ENCODE results near the gene CWC27.

The CWC27 gene

DNA sequence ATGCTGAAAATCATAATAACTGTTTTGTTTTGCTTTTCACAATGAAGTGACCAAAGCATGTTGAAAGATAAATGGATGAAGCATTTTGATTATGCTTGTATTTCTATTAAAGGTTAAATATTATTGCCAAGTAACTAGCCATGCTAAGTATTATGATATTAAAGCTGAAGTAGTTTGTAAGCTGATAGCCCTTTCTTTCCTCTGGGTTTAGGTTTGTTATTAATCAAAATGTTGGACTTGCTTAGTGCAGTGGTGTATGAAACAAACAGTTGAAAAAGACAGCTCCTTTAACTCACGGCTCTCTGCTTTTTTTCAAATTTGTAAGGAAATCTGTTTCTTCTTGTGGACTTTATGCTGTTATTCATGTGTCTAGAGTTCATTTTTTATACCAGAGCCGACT lies 246.0 kb downstream of the CWC27 start:
- in situ Hi-C loops (cut with HindIII; ENCODE audit: low pct_ligation_motif_present, low sequenced_read_pairs): no loop called here

GRCh38 chr5:65015767-65016166 lies 247.0 kb downstream of the CWC27 start:
- DNase-seq: no peak
- H3K4me3 ChIP-seq (ENCODE audit: low read depth, low read length): no peak overlapping the region
- TF ChIP-seq, protein P1, sequence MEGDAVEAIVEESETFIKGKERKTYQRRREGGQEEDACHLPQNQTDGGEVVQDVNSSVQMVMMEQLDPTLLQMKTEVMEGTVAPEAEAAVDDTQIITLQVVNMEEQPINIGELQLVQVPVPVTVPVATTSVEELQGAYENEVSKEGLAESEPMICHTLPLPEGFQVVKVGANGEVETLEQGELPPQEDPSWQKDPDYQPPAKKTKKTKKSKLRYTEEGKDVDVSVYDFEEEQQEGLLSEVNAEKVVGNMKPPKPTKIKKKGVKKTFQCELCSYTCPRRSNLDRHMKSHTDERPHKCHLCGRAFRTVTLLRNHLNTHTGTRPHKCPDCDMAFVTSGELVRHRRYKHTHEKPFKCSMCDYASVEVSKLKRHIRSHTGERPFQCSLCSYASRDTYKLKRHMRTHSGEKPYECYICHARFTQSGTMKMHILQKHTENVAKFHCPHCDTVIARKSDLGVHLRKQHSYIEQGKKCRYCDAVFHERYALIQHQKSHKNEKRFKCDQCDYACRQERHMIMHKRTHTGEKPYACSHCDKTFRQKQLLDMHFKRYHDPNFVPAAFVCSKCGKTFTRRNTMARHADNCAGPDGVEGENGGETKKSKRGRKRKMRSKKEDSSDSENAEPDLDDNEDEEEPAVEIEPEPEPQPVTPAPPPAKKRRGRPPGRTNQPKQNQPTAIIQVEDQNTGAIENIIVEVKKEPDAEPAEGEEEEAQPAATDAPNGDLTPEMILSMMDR (IDR thresholded peaks at IDR 0.05; ENCODE audit: low read depth, low read length, missing control alignments): no peak
- no peaks in the 10 kb centered on the region for H3K27me3 ChIP-seq (replicated peaks)
- no peak overlapping the region for H3K27ac ChIP-seq
- in situ Hi-C loops (cut with HindIII; ENCODE audit: low pct_ligation_motif_present, low sequenced_read_pairs): no loop called here
- H3K36me3 ChIP-seq (replicated peaks): no peaks in the 10 kb centered on the region

More for the DNA sequence above, 246.0 kb downstream of the CWC27 start:
- Histone ChIP-seq H3K27me3 (replicated peaks) (no peaks in the 10 kb centered on the region), H3K27ac (no peak overlapping the region), H3K4me3 (ENCODE audit: low read depth, low read length) (no peak overlapping the region), H3K36me3 (replicated peaks) (no peaks in the 10 kb centered on the region)
- DNase-seq: no peak
- TF ChIP-seq, protein P1 (IDR thresholded peaks at IDR 0.05; ENCODE audit: low read depth, low read length, missing control alignments): no peak

DNA sequence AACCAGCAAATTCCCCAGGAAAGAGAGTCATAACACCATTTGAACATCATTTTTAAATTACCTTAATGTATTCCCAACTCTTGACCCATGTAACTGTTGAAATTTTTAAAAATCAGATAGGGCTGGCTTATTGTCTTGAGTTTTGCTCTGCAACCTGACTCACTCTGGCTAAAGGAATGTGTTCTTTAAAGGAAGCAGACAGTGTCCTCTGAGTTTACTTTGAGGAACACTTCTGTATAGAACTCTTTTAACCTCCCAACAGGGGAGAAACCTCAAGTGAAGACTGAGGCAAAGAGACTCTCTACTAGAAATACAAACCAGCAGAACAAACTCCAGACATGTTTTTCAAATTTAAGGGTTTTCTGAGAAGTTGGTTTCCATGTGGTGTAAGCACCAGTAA lies 248.9 kb downstream of the CWC27 start:
- no peak for DNase-seq
- H3K36me3 ChIP-seq (replicated peaks): no peaks in the 10 kb centered on the region
- no peaks in the 10 kb centered on the region for H3K27me3 ChIP-seq (replicated peaks)
- in situ Hi-C loops (cut with HindIII; ENCODE audit: low pct_ligation_motif_present, low sequenced_read_pairs): no loop called here
- H3K27ac ChIP-seq: no peak overlapping the region
- no peak overlapping the region for H3K4me3 ChIP-seq (ENCODE audit: low read depth, low read length)
- TF ChIP-seq, protein P1 (IDR thresholded peaks at IDR 0.05; ENCODE audit: low read depth, low read length, missing control alignments): no peak

- in situ Hi-C loops (cut with HindIII; ENCODE audit: low pct_ligation_motif_present, low sequenced_read_pairs): no loop called here
- Histone ChIP-seq H3K36me3 (replicated peaks) (no peaks in the 10 kb centered on the region), H3K27me3 (replicated peaks) (no peaks in the 10 kb centered on the region), H3K4me3 (ENCODE audit: low read depth, low read length) (no peak overlapping the region), H3K27ac (no peak overlapping the region)
- TF ChIP-seq, protein P1 (IDR thresholded peaks at IDR 0.05; ENCODE audit: low read depth, low read length, missing control alignments): no peak
- DNase-seq: no peak
Observed at GRCh38 chr5:65018763-65019162, 250.0 kb downstream of the CWC27 start.

DNA sequence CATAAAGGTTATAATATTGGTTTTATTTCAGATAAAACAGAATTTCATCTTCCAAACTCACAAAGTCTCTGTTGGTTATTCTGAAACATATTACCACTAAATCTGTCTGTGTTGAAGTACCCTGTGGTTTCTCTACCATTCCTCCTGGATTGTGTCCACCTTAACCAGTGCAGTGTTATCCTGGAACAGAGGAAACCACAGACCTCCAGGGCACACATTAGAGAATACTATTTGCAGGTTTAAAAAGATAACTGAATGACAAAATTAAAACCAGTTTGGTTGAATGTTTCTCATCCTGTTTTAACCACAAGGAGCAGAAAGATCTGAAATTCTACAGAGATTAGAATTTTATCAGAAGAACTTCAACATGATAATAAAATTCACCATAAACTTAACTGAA lies 251.8 kb downstream of the CWC27 start:
- TF ChIP-seq, protein P1 (IDR thresholded peaks at IDR 0.05; ENCODE audit: low read depth, low read length, missing control alignments): no peak

DNA sequence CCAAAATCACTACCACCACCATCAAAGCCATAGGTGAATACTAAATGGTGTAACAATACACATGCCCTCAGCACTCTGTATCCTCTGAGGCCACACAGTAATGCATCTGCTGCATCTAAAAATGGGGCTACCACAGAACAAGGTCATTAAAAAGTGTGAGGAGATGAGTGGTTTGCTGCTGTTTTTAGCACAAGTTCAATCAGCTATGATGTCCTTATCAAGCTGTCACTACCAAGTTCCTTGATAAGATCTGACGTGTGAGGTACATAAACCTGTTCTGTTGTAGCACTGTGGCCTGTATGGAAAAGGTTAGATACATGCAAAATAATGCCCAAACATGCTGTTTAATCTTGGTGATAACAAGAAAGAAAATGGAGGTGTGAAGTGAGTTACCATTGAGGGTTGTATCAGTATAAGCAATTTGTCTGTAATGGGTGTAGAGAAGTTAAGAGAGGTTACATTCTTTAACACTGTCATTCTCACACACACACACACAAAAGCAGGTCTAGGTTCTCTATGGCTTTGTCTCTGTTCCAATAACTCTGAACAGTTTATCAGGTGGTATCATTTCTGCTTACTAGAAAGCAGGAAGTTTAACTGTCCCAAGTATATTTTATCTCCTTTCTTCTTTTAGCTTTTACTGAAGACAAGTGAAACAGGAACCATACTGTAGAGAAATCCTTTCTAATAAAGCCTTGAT lies 252.9 kb downstream of the CWC27 start:
- no peak for DNase-seq

More for the DNA sequence above, 251.8 kb downstream of the CWC27 start:
- in situ Hi-C loops (cut with HindIII; ENCODE audit: low pct_ligation_motif_present, low sequenced_read_pairs): no loop called here
- DNase-seq: no peak
- Histone ChIP-seq H3K27me3 (replicated peaks) (no peaks in the 10 kb centered on the region), H3K27ac (no peak overlapping the region), H3K36me3 (replicated peaks) (no peaks in the 10 kb centered on the region), H3K4me3 (ENCODE audit: low read depth, low read length) (no peak overlapping the region)

More for the DNA sequence above, 252.9 kb downstream of the CWC27 start:
- in situ Hi-C loops (cut with HindIII; ENCODE audit: low pct_ligation_motif_present, low sequenced_read_pairs): no loop called here
- no peaks in the 10 kb centered on the region for H3K36me3 ChIP-seq (replicated peaks)
- TF ChIP-seq, protein P1 (IDR thresholded peaks at IDR 0.05; ENCODE audit: low read depth, low read length, missing control alignments): no peak
- no peak overlapping the region for H3K4me3 ChIP-seq (ENCODE audit: low read depth, low read length)
- no peak overlapping the region for H3K27ac ChIP-seq
- H3K27me3 ChIP-seq (replicated peaks): no peaks in the 10 kb centered on the region

Data from brain microvascular endothelial cell (primary cell).